GM18519 (cell line): ENCODE measurements around the gene CMAS.

Experiments
- ATAC-seq: cut with Tn5 transposase; IDR thresholded peaks from one replicate; pipeline ENCODE4 v1.9.1; 2021; ENCODE audit warnings: mild to moderate bottlenecking, moderate library complexity; ENCODE audit not compliant: unreplicated experiment, low FRiP score

CMAS gene

GRCh38 chr12:22105542-22105941, 59.5 kb downstream of the CMAS start:
- no peak for ATAC-seq

- no peak for ATAC-seq
Measured at GRCh38 chr12:22110176-22110575, 64.2 kb downstream of the CMAS start.
